Vagina (tissue), 2 donors: ENCODE measurements around the gene TGFB1I1.

Experiments
- CTCF ChIP-seq, 3 experiments: fragments of 450-650 bp in 2 of 3; fragments of 200-600 bp in 1 of 3; sonication (generic) in 1 of 3; IDR thresholded peaks; one replicate each; pipeline ENCODE4 v1.5.1; 2017 to 2019; ENCODE audit warnings: antibody characterized with exemption in 3 of 3, mild to moderate bottlenecking in 2 of 3, moderate library complexity in 2 of 3
- POLR2AphosphoS5 ChIP-seq, 2 donors: sonication (generic); formaldehyde crosslinking; IDR thresholded peaks; one replicate each; pipeline ENCODE4 v1.9.0; 2017; ENCODE audit warnings: antibody characterized with exemption in 2 of 2, mild to moderate bottlenecking in 2 of 2, low read depth in 1 of 2; ENCODE audit not compliant: insufficient read depth in 1 of 2

DNA sequence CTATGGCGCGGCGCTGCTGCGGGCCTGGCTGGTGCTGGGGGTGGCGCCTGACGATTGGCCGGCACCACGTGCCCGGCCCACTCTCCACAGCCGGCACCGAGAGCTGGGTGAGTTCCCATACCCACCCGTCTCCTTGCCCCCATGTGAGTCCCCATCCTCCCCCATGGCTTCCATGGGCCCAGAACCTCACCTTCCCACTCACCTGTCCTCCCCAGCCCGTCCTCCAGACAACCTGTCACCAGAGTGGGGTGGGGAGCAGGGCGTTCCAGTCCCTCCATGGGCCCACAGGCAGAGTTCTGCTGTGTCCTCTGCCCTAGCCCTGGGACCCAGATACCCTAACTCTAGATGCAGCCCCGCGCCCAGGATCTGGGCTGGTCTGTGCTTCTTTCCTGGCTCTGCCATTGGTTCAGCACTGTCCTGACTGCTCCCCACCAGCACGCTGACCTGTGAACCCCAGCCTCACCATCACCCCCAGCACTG lies 7.1 kb upstream of the TGFB1I1 start:
- TF ChIP-seq CTCF (IDR thresholded peaks at IDR 0.05) (no peak), POLR2AphosphoS5 (IDR thresholded peaks at IDR 0.05; ENCODE audit: insufficient read depth in 1 of 2, low read depth in 1 of 2) (no peak)
